Hindlimb muscle (tissue), 1 donor: ENCODE results near the gene GRID2IP. TPM values are rescaled to one million over a fixed set of nuclear protein-coding genes. Genes with fewer than 3 reads are reported as not detected.
A peak's percentile ranks its signal among the peaks of the same experiment; 100 is the strongest.

Experiments
- DNase-seq: peaks from one replicate; pipeline ENCODE4 v3.0.0-alpha.2; 2013
- polyA plus RNA-seq: library from polyadenylated mRNA; unstranded; fragments of 120-200 nt; gene quantifications from one replicate; pipeline ENCODE4 v1.2.1, GENCODE V29; 2013; ENCODE audit not compliant: insufficient read length

GRID2IP gene
- polyA plus RNA-seq, 1 donor = 0.18 TPM

DNA sequence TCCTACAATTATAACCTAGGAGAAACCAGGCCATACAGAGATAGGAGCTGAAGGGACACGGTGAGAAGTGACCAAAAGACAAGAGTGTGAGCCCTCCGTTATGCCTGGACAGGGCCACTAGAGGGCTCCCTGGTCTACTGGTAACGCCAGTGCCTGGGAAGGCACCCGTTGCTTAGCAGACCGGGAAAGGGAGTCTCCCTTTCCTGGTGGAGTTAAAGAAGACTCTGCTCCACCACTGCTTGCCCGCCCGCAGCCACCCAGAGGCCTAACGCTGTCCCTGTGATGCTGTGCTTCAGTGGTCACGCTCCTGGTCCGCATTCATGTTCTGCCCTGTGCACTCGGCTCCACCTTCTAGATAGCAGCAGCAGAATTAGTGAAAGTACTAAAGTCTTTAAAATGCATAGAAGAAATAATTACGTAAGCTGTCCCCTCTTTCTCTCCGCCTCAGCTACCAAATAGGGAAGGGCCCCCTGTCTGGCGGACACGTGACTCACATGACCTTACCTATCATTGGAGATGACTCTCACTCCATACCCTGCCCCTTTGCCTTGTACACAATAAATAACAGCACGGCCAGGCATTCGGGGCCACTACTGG is 34.8 kb downstream of the GRID2IP start:
- DNase-seq = peak; percentile 83

- DNase-seq = no peak
Measured at GRCh38 chr7:6513541-6513940, 37.7 kb downstream of the GRID2IP start.

- no peak for DNase-seq
Measured at GRCh38 chr7:6512892-6513291, 38.4 kb downstream of the GRID2IP start.

DNA sequence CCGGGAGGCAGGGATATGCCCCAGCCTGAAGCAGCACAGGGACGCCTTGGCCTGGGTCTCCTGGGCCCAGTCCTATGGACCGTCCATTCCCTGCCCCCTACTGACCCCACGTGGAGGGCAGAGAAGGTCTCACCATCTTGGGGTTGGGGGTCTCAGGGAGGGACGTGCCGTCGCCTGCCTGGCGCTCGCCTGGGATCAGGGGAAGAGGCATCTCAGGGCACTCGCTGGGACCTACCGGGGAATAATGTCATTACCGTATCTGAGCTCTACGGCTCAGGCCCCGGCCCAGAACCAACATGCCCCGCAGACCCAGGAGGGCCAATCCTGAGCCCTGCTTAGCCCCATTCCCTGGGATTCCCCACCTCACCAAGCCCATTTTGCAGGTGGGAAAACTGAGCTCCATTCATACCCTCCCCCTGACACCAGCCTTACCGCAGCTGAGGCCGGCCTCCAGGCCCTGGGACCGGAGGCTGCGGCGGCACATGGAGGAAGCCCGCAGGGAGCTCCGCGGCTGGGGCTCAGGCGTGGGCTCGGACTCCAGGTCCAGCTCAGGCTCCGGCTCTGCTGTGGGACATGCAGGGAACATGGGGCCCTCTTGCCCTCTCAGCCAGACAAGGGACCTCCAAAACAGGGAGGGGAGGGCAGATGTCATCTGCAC is 40.7 kb downstream of the GRID2IP start:
- no peak for DNase-seq

- no peak for DNase-seq
Measured at GRCh38 chr7:6508950-6509349, 42.3 kb downstream of the GRID2IP start.

- no peak for DNase-seq
Measured at GRCh38 chr7:6508539-6508938, 42.7 kb downstream of the GRID2IP start.

DNA sequence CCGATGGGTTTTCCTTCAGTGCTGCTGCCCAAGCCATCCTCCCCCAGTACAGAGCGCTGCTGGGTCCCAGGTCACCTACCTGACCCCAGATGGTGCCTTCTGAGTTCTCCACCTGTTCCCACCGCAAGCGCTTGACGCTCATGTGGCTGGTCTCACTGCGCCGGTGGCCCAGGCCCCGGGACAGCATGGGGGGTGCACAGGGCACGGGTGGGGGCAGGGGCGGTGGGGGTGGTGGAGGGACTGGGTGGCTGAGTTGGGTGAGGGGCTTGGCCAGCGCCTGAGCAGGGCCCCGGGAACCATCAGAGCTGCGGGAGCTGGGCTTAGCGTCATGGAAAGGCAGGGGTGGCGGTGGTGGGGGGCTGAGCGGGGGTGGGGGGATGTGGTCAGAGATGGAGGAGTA is 43.4 kb downstream of the GRID2IP start:
- no peak for DNase-seq

DNA sequence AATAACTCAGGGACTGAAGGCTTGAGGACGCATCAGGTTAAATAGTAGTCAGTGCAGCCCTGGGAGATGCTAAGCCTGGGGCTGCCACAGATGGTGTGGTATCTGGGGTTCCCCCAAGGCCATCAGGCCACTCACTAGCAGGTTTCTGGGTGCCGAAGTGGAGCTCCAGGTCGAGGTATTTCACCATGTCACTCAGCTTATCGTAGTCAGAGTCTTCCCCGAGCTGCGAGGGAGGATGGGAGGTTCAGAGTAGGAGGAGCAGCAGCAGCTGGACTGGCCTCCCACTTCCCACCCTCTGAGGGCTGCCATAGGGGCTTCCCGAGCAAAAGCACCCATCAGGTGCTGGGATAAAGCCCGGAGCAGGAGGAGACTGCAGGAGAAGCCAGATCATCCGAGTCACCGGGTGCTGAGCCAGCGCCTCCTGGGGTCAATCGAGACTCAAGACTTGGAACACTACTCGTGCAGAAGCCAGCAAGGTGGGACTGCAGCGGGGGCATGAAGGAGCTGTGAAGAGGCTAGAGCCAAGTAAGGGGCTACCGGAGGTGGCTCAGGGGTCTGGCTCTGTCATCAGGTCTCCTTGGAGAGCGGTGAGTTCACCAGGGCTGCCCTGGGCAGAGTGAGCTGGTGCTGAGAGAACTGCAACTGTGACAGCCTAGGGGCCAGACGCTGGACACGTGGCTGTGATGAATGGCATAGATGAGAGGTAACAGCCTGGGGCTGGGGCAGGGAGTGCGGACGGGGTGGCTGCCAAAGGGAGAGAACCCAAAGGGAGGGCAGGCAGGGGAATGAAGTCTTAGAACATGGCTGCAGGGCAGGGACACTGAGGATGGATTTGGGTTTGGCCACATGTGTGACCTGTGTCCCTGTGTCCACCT is 45.3 kb downstream of the GRID2IP start:
- no peak for DNase-seq

- no peak for DNase-seq
Measured at GRCh38 chr7:6504996-6505395, 46.3 kb downstream of the GRID2IP start.

DNA sequence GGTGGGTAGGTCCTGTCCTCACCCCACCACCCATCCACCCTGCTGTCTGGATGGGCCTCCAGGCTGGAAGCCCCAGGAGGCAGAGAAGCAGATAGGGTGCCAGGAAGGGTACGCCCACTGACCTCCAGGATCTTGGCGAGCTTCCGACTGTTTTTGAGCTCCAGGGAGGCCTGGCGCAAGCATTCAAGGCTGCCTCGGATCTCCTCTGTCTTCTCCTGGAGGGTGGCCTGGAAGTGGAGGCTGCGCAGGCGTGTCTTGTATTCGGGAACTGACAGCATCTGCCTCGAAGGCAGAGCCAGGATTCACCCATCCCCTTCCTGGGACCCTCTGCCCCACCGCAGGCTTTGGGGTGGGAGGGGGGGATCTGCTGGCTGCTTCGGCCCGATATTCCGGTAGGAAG is 48.4 kb downstream of the GRID2IP start:
- DNase-seq = no peak

DNA sequence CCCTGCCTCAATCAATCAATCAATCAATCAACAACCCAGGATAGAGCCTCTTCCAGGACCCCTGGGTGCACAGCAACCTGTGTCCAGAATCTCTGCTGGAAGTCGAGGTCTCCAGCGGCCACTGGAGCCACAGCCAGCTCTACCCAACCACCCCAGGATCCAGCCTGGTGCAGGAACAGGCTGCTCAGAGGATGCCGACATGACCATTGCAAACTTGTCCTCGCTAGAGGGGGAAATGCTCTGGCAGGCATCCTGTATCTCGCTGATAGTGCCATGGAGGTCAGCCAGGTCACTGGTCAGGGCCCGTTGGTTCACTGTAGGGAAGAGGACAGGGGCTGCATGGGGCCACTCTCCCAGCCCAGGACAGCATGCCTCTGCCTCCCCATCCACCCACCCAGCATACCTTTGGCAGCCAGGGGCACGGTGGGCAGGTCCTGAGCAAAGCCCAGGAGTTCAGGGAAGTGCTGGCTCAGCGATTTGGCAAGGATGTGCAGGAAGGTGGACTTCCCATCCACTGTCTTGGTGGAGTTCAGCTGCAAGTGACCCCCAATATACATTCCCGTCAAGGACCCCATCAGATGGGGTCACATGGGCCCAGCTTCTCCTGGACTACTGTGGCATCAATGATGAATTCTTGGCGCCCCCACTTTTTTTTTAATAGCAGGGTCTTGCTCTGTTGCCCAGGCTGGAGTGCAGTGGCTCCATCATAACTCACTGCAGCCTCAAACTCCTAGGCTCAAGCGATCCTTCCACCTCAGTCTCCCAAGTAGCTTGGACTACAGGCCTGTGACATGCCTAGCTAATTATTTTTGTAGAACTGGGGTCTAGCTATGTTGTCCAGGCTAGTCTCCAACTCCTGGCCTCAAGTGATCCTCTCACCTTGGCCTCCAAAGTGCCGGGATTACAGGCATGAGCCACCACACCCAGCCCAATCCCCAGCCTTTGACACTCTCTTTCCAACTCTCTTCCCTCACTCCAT is 49.4 kb downstream of the GRID2IP start:
- no peak for DNase-seq

DNA sequence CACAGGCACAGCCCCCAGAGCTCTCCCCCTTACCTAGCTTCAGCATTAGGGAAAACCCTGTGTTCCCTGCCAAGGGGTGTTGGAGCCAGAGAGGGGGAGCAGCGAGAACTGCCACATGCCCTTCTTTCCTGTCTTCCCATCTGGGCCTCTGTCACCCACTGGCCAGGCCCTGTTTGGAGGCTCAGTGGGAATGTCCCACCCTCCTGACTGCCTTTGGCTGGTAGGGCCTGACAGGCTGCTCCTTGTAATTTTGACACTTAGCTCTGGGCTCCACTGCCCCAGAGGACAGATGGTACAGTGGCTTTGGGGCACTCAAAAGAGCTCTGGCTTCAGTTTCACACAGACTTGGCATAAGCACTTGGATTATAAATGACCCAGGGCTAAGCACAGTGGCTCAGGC is 50.6 kb downstream of the GRID2IP start:
- DNase-seq = no peak

GRCh38 chr7:6497994-6498393 is 53.3 kb downstream of the GRID2IP start:
- DNase-seq = no peak

DNA sequence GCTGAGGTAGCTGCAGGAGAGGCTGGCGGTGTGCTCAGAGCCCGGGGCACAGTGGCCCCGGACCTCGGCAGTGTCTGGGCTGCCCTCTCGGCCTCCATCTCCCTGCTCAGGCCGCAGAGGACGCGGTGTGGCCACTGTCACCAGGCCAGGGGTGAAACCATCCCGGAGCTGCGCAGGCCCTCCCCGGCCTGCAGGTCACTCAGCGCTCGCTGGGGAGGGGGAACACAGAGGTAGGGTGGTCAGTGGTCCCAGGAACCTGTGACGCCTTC is 53.7 kb downstream of the GRID2IP start:
- no peak for DNase-seq

DNA sequence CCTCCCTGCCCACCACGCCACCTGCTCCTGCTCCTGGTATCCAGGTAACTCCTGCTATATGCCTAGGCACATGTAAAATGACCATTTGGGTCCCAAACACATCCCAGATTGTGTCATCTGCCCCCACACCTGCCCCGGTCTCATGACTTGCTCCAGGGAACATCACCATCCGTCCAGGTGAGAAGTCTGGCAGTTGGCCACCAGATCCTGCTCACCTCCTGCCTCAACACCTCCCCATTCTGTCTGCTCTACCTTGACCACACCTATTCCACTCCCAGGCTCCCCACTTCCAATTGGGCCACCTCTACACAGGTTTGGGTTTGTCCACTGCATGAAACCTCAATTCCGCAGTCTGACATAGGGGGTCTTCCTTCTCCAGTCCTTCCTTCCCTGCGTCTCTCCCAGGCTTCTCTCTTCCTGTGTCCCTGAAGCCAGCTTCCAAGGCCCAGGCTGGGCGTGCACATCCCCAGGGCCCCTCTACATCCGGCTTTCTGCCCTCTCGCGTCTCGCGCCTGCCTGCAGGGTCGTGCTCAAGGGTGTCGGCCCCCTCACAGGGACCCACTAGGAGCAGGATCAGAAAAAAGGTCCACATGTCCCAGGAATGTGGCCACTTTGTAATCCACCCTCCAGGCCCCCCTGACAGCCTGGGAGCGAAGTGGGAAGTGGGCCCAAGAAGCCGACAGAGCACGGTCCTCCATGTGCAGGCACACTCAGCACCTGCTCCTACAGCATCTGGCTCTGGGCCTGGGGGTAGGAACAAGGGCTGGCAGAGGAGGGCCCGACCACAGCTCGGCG is 54.2 kb downstream of the GRID2IP start:
- DNase-seq = no peak

DNA sequence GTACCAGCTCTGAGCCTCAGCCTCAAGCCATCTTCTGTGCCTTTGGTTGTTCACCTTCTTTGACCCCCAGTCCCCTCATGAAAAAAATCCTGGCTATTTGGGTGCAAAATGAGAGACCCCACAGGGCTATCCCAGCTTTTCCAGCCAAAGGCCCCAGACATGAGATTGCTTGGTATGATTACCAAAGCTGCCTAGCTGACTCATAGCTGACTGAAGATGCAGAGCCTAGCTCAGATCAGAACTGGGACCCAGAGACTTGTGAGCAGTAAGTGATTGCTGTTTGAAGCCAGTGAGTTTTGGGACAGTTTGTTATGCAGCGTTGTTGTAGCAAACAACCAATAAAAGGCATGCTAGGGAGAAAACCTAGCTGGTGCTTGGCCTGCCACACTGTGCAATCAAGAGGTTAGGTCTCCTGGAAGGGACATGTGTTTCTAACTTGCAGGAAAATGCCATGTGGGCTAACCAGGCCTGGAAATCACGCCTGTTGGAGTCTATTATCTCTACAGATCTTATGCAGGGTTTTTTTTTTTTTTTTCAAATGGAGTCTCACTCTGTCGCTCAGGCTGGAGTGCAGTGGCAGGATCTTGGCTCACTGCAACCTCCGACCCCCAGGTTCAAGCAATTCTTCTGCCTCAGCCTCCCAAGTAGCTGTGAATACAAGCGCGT is 55.5 kb downstream of the GRID2IP start:
- no peak for DNase-seq

GRCh38 chr7:6494365-6494764 is 56.9 kb downstream of the GRID2IP start:
- DNase-seq = no peak

GRCh38 chr7:6491194-6491593 is 60.1 kb downstream of the GRID2IP start:
- no peak for DNase-seq

GRCh38 chr7:6489612-6490011 is 61.6 kb downstream of the GRID2IP start:
- DNase-seq = no peak

GRCh38 chr7:6487184-6487545 is 64.1 kb downstream of the GRID2IP start:
- DNase-seq = no peak

- no peak for DNase-seq
Measured at GRCh38 chr7:6486438-6487183, 64.7 kb downstream of the GRID2IP start.
